Measurements from ENCODE around the gene FLG2.

DNA sequence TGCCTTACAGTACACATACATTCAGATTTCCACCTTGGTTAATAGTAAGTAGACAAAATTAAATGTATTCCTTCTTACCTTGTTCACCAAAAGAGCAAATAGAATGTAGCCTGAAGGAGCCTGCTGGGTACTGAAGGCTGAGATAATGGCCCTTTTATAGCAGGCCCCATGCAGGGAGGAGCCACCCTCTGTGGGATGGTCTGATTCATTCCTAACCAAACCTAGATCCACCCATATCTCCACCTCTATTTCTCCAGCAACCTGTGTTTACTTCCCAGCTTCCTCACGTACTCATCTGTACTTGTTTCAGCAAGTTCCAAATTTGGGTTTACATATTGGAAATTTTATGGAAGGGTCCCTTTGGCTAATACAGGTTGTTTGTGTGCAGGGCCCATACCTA is 34.7 kb downstream of the FLG2 start, which contains the start of gene FLG:
- TF ChIP-seq, protein P1, sequence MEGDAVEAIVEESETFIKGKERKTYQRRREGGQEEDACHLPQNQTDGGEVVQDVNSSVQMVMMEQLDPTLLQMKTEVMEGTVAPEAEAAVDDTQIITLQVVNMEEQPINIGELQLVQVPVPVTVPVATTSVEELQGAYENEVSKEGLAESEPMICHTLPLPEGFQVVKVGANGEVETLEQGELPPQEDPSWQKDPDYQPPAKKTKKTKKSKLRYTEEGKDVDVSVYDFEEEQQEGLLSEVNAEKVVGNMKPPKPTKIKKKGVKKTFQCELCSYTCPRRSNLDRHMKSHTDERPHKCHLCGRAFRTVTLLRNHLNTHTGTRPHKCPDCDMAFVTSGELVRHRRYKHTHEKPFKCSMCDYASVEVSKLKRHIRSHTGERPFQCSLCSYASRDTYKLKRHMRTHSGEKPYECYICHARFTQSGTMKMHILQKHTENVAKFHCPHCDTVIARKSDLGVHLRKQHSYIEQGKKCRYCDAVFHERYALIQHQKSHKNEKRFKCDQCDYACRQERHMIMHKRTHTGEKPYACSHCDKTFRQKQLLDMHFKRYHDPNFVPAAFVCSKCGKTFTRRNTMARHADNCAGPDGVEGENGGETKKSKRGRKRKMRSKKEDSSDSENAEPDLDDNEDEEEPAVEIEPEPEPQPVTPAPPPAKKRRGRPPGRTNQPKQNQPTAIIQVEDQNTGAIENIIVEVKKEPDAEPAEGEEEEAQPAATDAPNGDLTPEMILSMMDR (IDR thresholded peaks at IDR 0.05) = no peak
- no peak for TF ChIP-seq ZFX (IDR thresholded peaks at IDR 0.05; ENCODE audit: borderline replicate concordance)

Data from 22Rv1 (cell line).